Measurements from ENCODE around the gene KCNK13. TPM values are rescaled to one million over a fixed set of nuclear protein-coding genes. Genes with fewer than 3 reads are reported as not detected.

The KCNK13 gene
- total RNA-seq, 4 donors from 2014 or later: 0.19 to 0.42 (median 0.28) TPM

DNA sequence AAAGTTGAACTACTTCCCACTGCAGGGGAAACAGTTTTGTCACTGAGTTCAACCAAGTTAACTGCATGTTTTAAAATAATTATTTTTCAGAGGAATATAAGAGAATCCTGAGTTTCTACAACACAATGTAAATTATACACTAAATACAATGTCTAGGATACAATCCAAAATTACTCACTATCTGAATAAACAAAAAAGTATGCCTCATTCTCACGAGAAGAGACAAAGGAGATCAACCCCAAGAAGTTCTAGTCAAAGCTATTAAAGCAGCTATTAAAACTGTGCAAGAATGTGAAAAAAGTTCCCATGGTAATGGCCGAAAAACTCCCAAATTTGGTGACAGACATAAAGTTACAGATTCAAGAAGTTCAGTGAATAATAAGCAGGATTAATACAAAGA lies 8.8 kb upstream of the KCNK13 start:
- Histone ChIP-seq H3K4me1 (no peaks in the 10 kb centered on the region), H3K27ac (replicated peaks in 1 of 4) (no peak overlapping the region), H3K4me3 (no peak overlapping the region), H3K9me3 (no peaks in the 10 kb centered on the region), H3K36me3 (no peaks in the 10 kb centered on the region), H3K27me3 (peaks cover 0 to 40% (median 3%) of the 10 kb centered on the region in 4 donors)
- intact Hi-C loops (cut with DNase I): no loop called here
- no peak for TF ChIP-seq EP300 (IDR thresholded peaks at IDR 0.05)
- no peak for TF ChIP-seq POLR2AphosphoS5 (IDR thresholded peaks at IDR 0.05)
- TF ChIP-seq, protein P1, sequence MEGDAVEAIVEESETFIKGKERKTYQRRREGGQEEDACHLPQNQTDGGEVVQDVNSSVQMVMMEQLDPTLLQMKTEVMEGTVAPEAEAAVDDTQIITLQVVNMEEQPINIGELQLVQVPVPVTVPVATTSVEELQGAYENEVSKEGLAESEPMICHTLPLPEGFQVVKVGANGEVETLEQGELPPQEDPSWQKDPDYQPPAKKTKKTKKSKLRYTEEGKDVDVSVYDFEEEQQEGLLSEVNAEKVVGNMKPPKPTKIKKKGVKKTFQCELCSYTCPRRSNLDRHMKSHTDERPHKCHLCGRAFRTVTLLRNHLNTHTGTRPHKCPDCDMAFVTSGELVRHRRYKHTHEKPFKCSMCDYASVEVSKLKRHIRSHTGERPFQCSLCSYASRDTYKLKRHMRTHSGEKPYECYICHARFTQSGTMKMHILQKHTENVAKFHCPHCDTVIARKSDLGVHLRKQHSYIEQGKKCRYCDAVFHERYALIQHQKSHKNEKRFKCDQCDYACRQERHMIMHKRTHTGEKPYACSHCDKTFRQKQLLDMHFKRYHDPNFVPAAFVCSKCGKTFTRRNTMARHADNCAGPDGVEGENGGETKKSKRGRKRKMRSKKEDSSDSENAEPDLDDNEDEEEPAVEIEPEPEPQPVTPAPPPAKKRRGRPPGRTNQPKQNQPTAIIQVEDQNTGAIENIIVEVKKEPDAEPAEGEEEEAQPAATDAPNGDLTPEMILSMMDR (IDR thresholded peaks at IDR 0.05): no peak
- no peak for TF ChIP-seq POLR2A (IDR thresholded peaks at IDR 0.05; ENCODE audit: low read depth)
- no peak for DNase-seq (ENCODE audit: extremely low spot score)
- 58% methylated on average over 2 of the region's 2 CpGs for WGBS

DNA sequence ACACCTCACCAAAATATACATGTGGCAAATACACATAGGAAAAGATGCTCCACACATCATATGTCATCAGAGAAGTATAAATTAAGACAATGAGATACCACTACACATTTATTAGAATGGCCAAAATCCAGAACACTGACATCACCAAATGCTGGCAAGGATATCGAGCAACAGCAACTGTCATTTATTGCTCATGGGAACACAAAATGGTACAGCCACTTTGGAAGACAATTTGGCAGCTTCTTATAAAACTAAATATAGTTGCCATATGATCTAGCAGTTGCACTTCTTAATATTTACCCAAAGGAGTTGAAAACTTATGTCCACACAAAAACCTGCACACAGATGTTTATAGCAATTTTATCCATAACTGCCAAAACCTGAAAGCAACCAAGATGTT lies 7.0 kb upstream of the KCNK13 start:
- WGBS: 85% methylated on average over 1 of the region's 1 CpG
- intact Hi-C loops (cut with DNase I): no loop called here
- Histone ChIP-seq H3K4me1 (no peaks in the 10 kb centered on the region), H3K9me3 (no peaks in the 10 kb centered on the region), H3K36me3 (no peaks in the 10 kb centered on the region), H3K27ac (replicated peaks in 1 of 4) (no peak overlapping the region), H3K27me3 (peaks cover 0 to 55% (median 5%) of the 10 kb centered on the region in 4 donors), H3K4me3 (no peak overlapping the region)
- no peak for TF ChIP-seq POLR2AphosphoS5 (IDR thresholded peaks at IDR 0.05)
- no peak for TF ChIP-seq EP300 (IDR thresholded peaks at IDR 0.05)
- TF ChIP-seq, protein P1 (IDR thresholded peaks at IDR 0.05): no peak
- TF ChIP-seq POLR2A (IDR thresholded peaks at IDR 0.05; ENCODE audit: low read depth): no peak
- no peak for DNase-seq (ENCODE audit: extremely low spot score)

DNA sequence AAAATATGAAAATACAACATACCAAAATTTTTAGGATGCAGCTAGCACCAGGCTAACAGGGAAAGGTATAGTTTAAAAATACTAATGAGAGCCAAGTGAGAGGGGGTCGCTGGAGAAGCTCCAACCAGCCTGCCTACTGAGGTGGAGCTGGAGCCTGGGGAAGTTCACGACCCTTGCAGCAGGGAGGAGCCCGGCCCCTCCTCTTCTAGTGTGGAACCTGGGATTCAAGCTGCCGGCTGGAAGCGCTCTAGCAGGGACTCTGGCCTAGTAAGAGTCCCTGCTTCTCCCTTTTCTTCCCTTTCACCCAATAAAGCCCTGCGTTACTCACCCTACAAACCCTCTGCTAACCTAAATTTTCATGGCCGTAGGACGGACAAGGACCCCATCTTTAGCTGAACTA lies 5.0 kb upstream of the KCNK13 start:
- DNase-seq (ENCODE audit: extremely low spot score): no peak
- Histone ChIP-seq H3K9me3 (no peaks in the 10 kb centered on the region), H3K4me3 (no peak overlapping the region), H3K36me3 (no peaks in the 10 kb centered on the region), H3K27me3 (peaks cover 6 to 73% (median 25%) of the 10 kb centered on the region in 4 donors), H3K4me1 (peaks cover 18 to 20% (median 19%) of the 10 kb centered on the region in 4 donors), H3K27ac (replicated peaks in 1 of 4) (no peak overlapping the region)
- TF ChIP-seq, protein P1 (IDR thresholded peaks at IDR 0.05): no peak
- TF ChIP-seq POLR2A (IDR thresholded peaks at IDR 0.05; ENCODE audit: low read depth): no peak
- TF ChIP-seq EP300 (IDR thresholded peaks at IDR 0.05): no peak
- TF ChIP-seq POLR2AphosphoS5 (IDR thresholded peaks at IDR 0.05): no peak
- WGBS: 56% methylated on average over 8 of the region's 8 CpGs
- intact Hi-C loops (cut with DNase I): no loop called here

DNA sequence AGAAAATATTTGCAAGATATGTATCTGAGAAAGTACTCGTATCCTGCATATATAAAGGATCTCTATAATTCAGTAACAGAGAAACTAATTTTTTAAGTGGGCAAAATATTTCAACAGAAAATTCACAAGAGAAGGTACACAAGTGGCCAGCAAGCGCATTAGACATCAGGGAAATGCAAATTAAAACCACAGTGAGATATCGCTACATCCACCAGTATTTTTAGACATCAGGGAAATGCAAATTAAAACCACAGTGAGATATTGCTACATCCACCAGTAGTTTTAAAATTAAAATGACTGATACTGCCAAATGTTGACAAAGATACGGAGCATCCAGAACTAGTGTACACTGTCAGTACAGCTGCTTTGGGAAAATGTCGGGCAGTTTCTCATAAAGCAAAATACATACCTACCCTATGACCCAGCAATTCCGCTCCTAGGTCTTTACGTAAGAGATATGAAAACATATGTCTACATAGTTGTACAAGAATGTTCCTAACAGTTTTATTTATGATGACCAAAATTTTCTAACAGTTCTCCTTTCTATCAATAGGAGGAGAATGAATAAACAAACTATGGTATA lies 2.8 kb upstream of the KCNK13 start:
- H3K27ac ChIP-seq (replicated peaks in 1 of 4): no peak overlapping the region
- no peak overlapping the region for H3K4me3 ChIP-seq
- no peak for DNase-seq (ENCODE audit: extremely low spot score)
- no peaks in the 10 kb centered on the region for H3K36me3 ChIP-seq
- H3K4me1 ChIP-seq: peaks cover 27 to 32% (median 31%) of the 10 kb centered on the region in 4 donors
- intact Hi-C loops (cut with DNase I): no loop called here
- no peaks in the 10 kb centered on the region for H3K9me3 ChIP-seq
- H3K27me3 ChIP-seq: peaks cover 6 to 80% (median 36%) of the 10 kb centered on the region in 4 donors
- WGBS: 93% methylated on average over 7 of the region's 7 CpGs
- TF ChIP-seq, protein P1 (IDR thresholded peaks at IDR 0.05): no peak
